NCI-H1417 (cell line): ENCODE measurements around the gene PTGES2.
"Not testable (repeated sequence)": the region's sequence is repeated elsewhere in the genome, so short reads cannot be mapped to it uniquely, and the experiment has no call there.

ENCODE experiments used
- DNase-seq, 3 experiments: peaks; one replicate each; lab custom pipeline; 2025; lab: John Stamatoyannopoulos, UW

The PTGES2 gene

DNA sequence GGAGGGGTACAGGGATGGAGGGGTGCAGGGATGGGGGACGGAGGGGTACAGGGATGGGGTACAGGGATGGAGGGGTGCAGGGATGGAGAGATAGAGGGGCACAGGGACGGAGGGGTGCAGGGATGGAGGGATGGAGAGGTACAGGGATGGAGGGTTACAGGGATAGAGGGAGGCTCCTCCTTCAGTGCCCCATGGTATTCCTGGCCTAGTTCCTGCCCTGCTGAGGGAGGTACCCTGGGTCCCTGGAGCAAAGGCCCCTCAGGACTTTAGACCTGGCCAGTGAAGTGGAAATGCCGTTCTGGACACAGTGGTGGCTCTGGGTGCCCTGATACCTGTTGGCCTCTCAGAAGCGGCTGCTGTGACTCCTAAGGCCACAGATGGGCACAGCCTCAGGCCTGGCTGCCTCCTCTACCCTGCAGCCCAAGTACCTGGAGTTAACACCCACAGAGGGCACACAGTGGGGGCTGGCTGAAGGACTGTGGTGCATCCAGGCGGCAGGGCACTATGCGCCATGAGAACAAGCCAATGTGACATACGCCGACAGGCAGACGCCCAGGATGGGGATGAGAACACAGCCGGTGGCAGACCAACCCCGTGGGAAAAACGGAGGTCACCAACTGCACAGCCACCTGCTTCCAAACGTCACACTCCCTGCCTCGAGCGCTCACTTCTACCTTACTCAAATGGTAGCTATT lies 8.4 kb downstream of the PTGES2 start:
- no peak for DNase-seq

DNA sequence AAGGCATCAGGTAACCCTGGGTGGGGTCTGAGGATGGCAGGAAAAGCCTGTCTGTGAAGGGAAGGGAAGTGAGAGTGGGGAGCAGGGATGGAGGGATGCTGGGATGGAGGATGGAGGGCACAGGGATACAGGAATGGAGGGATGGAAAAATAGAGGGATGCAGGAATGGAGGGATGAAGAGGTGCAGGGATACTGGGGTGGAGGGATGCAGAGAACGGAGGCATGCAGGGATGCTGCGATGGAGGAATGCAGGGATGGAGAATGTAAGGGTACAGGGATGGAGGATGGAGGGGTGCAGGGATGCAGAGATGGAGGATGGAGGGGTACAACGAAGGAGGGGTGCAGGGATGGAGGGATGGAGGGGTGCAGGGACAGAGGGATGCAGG lies 9.1 kb downstream of the PTGES2 start:
- no peak for DNase-seq

DNA sequence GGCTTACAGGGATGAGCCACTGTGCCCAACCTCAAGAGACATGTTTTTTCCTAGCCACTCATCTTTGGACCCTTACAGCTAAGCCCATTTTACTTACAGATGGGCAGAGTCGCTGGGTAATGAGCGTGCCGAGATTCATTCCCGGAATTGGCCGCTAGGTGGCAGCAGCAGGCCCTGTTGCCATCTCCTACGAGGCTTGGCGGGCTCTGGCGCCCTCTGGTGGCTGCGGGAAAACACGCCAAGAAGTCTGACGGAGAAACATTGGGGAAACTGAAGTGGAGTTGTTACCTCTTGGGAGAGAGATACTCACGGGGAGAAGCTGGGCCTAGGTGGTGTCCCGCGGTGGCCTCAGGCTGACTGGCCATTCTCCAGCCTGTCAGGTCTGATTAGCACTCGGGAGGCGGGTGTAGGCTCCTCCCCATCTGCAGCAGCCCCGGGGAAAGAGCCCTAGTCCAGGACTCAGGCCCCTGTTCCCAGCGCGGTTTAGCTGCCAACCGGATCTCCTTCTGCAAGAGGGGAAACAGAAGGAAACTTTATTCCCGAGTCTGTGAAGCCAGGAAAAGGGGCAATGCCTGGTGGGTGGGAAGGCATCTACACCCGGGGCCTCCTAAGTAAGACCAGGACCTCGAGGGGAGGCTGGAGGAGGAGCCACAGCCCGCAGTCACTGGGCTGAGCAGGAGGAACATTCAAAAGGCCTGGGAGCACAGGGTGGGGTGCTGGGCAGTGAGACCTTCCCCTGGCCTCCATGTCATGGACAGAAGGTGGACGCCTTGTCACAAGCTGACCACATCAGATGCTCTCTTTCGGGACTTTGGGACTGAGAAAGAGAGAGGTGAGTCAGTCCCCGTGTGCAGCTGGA lies 9.7 kb downstream of the PTGES2 start:
- DNase-seq, result peak; percentile 83 to 94 (median 90)

DNA sequence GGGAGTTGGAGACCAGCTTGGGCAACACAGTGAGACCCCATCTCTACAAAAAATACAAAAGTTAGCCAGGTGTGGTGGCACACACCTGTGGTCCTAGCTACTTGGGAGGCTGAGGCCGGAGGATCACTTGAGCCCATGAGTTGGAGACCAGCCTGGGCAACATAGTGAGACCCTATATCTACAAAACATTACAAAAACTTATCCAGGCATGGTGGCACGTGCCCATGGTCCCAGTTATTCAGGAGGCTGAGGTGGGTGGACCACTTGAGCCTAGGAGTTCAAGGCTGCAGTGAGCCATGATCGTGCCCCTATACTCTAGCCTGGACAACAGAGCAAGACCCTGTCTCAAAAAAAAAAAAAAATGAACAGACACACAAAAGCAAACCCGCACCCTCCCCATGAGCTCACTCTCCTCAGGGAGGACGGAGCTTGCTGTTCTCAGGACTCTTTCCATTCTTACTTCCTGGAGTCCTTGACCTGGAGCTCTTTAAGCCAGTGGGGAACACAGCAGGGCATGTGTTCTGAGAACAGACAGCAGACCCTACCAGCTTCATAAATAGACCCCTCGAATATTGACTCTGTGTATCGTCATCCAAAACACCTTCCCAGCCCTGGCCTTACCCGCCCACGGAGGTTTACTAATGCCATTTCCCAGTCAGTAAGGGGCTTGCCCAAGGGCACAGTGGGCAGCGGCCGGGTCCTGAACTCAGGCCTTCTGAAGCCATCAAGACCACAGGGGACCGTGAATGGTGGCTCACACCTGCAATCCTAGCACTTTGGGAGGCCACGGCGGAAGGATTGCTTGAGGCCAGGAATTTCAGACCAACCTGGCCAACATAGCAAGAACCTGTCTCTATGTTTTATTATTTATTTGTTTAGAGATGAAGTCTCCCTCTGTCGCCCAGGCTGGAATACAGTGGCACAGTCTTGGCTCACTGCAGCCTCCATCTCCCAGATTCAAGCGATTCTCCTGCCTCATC lies 11.1 kb downstream of the PTGES2 start:
- no peak for DNase-seq

DNA sequence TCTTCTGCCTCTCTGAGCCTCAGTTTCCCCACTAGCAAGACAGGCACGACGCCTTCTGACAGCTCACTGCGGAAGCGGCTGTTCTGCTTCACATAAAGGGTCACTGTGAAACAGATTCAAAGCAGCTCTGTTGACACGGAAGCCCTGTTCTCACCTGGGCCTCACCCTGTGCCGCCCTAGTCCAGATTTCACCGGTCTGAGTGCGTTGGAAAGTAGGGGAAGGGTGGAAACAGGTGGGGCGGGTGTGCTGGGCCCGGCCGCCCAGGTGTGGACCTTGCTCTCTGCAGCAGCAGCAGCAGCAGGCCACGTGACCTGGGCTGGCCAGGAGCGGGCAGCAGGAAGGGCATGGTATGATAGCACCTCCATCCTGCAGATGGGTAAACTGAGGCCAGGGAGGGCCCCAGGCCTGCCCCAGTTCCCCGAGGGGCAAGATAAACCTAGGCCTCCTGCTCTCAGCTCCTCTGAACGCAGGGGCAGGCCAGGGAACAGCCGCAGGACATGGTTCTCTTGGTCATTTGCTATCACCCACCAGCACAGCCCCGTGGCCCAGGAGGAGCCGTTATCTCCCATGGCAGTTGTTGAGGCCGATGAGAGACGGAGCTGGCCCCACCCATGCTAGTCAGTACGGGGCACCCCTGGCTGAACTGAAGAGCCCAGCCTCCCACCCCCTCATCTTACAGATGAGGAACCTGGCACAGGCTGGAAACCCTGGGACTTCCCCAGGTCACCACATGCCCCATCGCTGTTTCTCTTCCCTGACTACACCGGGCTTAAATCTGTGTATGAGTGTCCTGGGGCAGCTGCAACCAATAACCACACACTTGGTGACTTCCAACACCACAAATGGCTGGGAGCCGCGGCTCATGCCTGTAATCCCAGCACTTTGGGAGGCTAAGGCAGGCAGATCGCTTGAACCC lies 12.1 kb downstream of the PTGES2 start:
- DNase-seq, result no peak

DNA sequence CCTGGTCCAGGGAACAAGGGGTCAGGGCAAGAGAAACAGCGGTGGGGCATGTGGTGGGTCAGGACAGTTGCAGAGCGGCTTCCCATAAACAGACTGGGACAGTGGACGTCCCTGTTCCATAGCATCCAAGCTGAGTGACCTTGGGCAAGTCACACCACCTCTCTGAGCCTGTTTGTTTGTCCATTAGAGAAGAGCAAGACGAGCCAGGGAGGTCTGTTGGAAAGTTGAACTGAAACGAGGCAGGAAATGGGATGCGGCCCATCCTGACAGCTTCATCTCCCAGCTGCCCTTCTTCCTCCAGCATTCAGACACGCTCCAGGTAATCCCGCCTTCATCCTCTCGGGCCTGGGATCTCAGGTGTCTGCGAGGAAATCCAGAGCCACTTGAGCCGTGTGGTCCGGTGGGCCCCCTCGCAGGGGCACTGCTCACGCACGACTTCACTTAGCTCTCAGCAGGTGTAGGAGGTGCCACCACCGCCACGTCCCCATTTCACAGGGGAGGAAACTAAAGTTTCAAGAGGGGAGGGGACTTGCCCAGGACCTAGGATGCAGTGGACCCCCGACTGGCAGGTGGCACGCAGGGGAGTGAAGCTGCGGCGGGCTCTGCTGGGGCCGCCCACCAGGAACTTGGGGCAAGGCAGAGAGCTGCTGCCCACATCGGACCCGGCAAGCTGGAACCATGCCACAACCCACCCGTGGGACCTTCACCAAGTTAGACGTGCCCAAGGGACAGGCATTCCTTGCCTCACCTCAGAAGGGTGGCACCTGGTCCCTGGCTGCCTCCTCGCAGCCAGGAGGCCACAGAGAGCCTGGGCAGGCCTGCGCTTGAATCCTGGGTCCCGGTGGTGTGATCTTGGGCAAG lies 13.0 kb downstream of the PTGES2 start:
- DNase-seq, result no peak

DNA sequence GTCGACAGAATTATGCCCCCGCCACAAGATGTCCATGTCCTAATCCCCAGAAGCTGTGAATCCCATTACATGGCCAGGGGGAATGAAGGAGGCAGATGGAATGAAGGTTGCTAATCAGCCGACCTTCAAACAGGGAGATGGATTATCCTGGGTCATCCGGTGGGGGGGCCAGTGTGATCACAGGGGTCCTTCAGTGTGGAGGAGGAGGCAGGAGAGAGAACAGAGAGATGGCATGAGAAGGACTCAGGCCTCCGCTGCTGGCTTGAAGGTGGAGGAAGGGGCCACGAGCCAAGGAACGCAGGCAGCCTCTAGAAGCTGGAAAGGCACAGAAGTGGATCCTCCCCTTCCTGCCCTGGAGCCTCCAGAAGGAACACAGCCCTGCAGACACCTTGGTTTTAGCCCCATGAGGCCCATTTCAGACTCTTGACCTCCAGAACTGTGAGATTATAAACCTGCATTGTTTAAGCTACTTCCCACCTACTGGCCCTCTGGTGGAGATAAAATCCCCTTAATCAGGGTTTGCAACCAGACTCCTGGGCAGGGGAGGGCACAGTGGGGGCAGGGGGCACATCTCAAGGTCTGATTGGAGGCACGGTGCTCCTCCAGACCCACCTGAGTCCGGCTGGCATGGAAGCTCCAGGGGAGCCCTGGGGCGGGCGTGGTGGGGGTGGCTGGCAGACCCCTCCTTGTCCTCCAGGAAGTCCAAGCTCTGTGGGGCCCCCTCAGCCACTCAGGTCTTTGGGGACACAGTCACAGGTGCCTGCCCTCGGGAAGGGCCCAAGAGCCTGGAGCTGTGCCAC lies 13.8 kb downstream of the PTGES2 start:
- no peak for DNase-seq

- DNase-seq, result not testable (repeated sequence)
Measured at GRCh38 chr9:128111726-128112125, 15.8 kb downstream of the PTGES2 start.

DNA sequence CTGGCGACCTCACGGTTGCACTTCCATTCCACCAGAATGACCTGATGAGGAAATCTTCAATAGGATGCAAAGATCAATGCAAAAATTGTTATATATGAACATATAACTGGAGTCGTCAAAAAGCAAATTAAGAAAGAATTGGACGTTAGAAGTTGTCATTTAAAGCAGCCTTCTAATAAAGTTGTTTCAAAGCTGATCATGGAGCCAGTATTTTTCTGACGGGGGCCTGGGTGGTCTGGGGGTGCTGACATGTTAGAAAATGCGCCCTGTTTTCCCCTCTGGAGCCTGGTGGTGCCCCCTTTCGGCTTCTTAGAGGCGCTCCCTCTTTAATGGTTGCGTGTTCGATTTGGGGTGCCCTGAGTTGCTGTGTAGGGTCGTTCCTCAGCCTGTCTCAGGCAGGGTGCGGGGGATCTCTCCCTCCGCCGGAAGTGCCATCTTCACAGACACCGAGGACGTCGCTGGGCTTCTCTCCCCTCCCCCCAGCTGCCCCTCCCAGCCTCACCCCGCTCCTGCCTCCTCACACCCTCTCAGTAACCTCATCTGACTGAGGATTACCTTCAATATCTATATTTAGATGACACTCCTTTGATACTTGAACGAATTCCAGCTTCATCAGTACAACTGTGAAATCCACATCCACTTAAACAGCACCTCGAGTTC lies 18.3 kb downstream of the PTGES2 start:
- DNase-seq, result no peak

- DNase-seq, result no peak
Measured at GRCh38 chr9:128108269-128109049, 19.1 kb downstream of the PTGES2 start.

DNA sequence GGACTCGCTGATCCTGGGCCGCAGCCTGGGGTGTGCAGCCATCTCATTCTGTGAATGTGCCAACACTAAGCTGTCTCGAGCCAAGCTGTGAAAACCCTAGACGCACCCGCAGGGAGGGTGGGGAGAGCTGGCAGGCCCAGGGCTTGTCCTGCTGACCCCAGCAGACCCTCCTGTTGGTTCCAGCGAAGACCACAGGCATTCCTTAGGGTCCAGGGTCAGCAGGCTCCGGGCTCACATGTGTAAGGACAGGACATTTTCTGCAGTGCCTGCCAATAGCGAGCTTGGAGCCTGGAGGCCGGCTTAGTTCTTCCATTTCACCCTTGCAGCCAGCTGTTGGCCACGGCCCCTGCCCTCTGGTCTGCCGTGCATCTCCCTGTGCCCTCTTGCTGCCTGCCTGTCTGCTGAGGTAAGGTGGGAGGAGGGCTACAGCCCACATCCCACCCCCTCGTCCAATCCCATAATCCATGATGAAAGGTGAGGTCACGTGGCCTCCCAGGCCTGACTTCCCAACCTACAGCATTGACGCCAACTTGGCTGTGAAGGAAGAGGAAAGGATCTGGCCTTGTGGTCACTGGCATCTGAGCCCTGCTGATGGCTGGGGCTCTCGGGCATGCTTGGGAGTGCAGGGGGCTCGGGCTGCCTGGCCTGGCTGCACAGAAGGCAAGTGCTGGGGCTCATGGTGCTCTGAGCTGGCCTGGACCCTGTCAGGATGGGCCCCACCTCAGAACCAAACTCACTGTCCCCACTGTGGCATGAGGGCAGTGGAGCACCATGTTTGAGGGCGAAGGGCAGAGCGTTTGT lies 19.9 kb downstream of the PTGES2 start:
- DNase-seq, result no peak

- no peak for DNase-seq
Measured at GRCh38 chr9:128106940-128107467, 20.5 kb downstream of the PTGES2 start.

GRCh38 chr9:128106181-128106939 lies 21.2 kb downstream of the PTGES2 start:
- DNase-seq, result no peak

DNA sequence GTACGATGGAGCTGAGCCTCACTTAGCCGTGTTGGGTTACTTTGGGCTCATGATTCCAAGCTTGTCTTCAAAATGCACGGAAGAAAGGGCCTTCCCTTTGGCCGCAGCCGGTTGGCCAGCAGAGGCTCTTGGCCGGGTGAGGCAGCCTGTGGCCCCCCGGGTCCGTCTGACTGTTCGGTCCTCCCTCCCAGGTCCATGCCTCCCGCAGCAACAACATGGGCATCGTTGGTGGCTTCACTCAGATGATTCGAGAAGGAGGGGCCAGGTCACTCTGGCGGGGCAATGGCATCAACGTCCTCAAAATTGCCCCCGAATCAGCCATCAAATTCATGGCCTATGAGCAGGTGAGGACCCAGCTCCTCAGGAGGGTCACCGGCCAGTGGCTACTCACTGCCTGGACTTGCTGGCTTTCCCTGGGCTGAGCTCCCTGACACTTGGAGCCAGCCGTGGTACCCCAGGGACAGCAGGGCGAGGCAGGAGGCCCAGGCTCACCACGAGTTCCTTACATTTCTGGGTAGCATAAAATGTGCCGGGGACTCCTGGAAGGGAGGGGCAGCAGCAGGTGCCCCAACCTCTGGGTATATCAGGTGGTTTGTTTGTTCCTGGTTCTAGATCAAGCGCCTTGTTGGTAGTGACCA lies 21.9 kb downstream of the PTGES2 start:
- no peak for DNase-seq

GRCh38 chr9:128104171-128104618 lies 23.3 kb downstream of the PTGES2 start:
- peak in 2 of 3 experiments; percentile 53 to 75 for DNase-seq
